ENCODE data around the gene RCOR3. TPM values are rescaled to one million over a fixed set of nuclear protein-coding genes. Genes with fewer than 3 reads are reported as not detected.
"Not testable (repeated sequence)": the region's sequence is repeated elsewhere in the genome, so short reads cannot be mapped to it uniquely, and the experiment has no call there.

Gene RCOR3
- 9.0 and 13.2 TPM in 2 replicates for total RNA-seq

GRCh38 chr1:211258756-211259637 is at the start of gene RCOR3:
TSS of gene RCOR3 (plus strand) at chr1:211259366. CDS start at chr1:211259561, 195 bp downstream.
- DNase-seq (ENCODE audit: low read depth, low spot score) = peak; percentile 50

- DNase-seq (ENCODE audit: low read depth, low spot score) = no peak
Observed at GRCh38 chr1:211210052-211210451, 49.1 kb upstream of the RCOR3 start.

GRCh38 chr1:211210965-211211364 is 48.2 kb upstream of the RCOR3 start:
- no peak for DNase-seq (ENCODE audit: low read depth, low spot score)

- DNase-seq (ENCODE audit: low read depth, low spot score) = no peak
Observed at GRCh38 chr1:211213702-211214101, 45.5 kb upstream of the RCOR3 start.

- no peak for DNase-seq (ENCODE audit: low read depth, low spot score)
Observed at GRCh38 chr1:211215577-211215976, 43.6 kb upstream of the RCOR3 start.

GRCh38 chr1:211217392-211217791 is 41.8 kb upstream of the RCOR3 start:
- DNase-seq (ENCODE audit: low read depth, low spot score) = no peak

GRCh38 chr1:211222469-211223234 is 36.5 kb upstream of the RCOR3 start:
- not testable (repeated sequence) for DNase-seq (ENCODE audit: low read depth, low spot score)

- DNase-seq (ENCODE audit: low read depth, low spot score) = not testable (repeated sequence)
Observed at GRCh38 chr1:211228573-211229364, 30.4 kb upstream of the RCOR3 start.

GRCh38 chr1:211229365-211229759 is 29.8 kb upstream of the RCOR3 start:
- no peak for DNase-seq (ENCODE audit: low read depth, low spot score)

GRCh38 chr1:211231873-211232272 is 27.3 kb upstream of the RCOR3 start:
- DNase-seq (ENCODE audit: low read depth, low spot score) = no peak

GRCh38 chr1:211236633-211237320 is 22.4 kb upstream of the RCOR3 start:
- DNase-seq (ENCODE audit: low read depth, low spot score) = no peak

GRCh38 chr1:211237579-211237978 is 21.6 kb upstream of the RCOR3 start:
- no peak for DNase-seq (ENCODE audit: low read depth, low spot score)

GRCh38 chr1:211240567-211240966 is 18.6 kb upstream of the RCOR3 start:
- DNase-seq (ENCODE audit: low read depth, low spot score) = not testable (repeated sequence)

GRCh38 chr1:211241071-211241470 is 18.1 kb upstream of the RCOR3 start:
- no peak for DNase-seq (ENCODE audit: low read depth, low spot score)

GRCh38 chr1:211243639-211244038 is 15.5 kb upstream of the RCOR3 start:
- DNase-seq (ENCODE audit: low read depth, low spot score) = not testable (repeated sequence)

- not testable (repeated sequence) for DNase-seq (ENCODE audit: low read depth, low spot score)
Observed at GRCh38 chr1:211246583-211246982, 12.6 kb upstream of the RCOR3 start.

GRCh38 chr1:211247921-211248320 is 11.2 kb upstream of the RCOR3 start:
- DNase-seq (ENCODE audit: low read depth, low spot score) = no peak

- DNase-seq (ENCODE audit: low read depth, low spot score) = not testable (repeated sequence)
Observed at GRCh38 chr1:211249611-211250010, 9.6 kb upstream of the RCOR3 start.

GRCh38 chr1:211257826-211258225 is 1.3 kb upstream of the RCOR3 start:
- no peak for DNase-seq (ENCODE audit: low read depth, low spot score)

GRCh38 chr1:211258310-211258755 is 833 bp upstream of the RCOR3 start:
- DNase-seq (ENCODE audit: low read depth, low spot score) = peak; percentile 27

GRCh38 chr1:211259638-211260126 is 516 bp downstream of the RCOR3 start:
- DNase-seq (ENCODE audit: low read depth, low spot score) = no peak

Measured in pulmonary artery endothelial cell (primary cell).